Left lung (tissue), 10 donors: Measurements from ENCODE around the gene SLC22A23. TPM values are rescaled to one million over a fixed set of nuclear protein-coding genes. Genes with fewer than 3 reads are reported as not detected.

Experiments used
- ATAC-seq: fragments of 200-7000 bp; cut with Tn5 transposase; one replicate; pipeline ENCODE4 v1.9.1; 2020; ENCODE audit warnings: moderate library complexity
- DNase-seq, 4 donors: peaks; one replicate each; pipeline ENCODE4 v3.0.0-alpha.2; 2013 to 2020
- H3K27ac ChIP-seq, 2 donors: fragments of 200-600 bp; sonication (generic) in 1 of 2; one replicate each; pipeline versions ENCODE4 v1.5.0 to v1.8.0; 2020 to 2021
- H3K27me3 ChIP-seq, 2 donors: fragments of 200-600 bp; sonication (generic) in 1 of 2; one replicate each; pipeline versions ENCODE4 v1.5.0 to v1.8.0; 2020 to 2021
- H3K36me3 ChIP-seq, 2 donors: fragments of 200-600 bp; sonication (generic) in 1 of 2; one replicate each; pipeline versions ENCODE4 v1.5.0 to v1.8.0; 2020 to 2021
- H3K4me1 ChIP-seq, 2 donors: fragments of 200-600 bp; one replicate each; pipeline ENCODE4 v1.8.0; 2021
- H3K4me3 ChIP-seq, 2 donors: fragments of 200-600 bp; sonication (generic) in 1 of 2; one replicate each; pipeline versions ENCODE4 v1.5.0 to v1.8.0; 2020 to 2021; ENCODE audit warnings: mild to moderate bottlenecking in 1 of 2
- H3K9me3 ChIP-seq, 2 donors: fragments of 200-600 bp; sonication (generic) in 1 of 2; one replicate each; pipeline versions ENCODE4 v1.5.0 to v1.8.0; 2020 to 2021
- CTCF ChIP-seq, 2 donors: fragments of 200-600 bp; sonication (generic) in 1 of 2; IDR thresholded peaks; one replicate each; pipeline versions ENCODE4 v1.5.0 to v1.8.0; 2021; ENCODE audit warnings: antibody characterized with exemption in 2 of 2
- intact Hi-C, 2 donors: fragments of 100-400 bp; cut with DNase I; formaldehyde crosslinking; loops; one replicate each; pipeline versions ENCODE4 v1.11.2 to v1.14.2; 2022
- polyA plus RNA-seq, 6 donors: library from polyadenylated mRNA; unstranded; fragments of 120-200 nt; gene quantifications; one replicate each; pipeline ENCODE4 v1.2.1, GENCODE V29; 2013; ENCODE audit not compliant: insufficient read length in 6 of 6
- total RNA-seq, 2 donors: library from RNA; stranded (reverse); fragmentation: NEBNext Ultra II Directional; extraction: Animal tissue kit (Norgen Biotek cat#: 25700); gene quantifications; one replicate each; pipeline ENCODE4 v1.2.1, GENCODE V29; 2021
- donor health status: DM: no; HTN: yes; CAD: no.
- donor health status: DM: no; HTN: no; CAD: no.

SLC22A23 gene
- total and polyA plus RNA-seq, 8 donors: 19.7 to 31.2 (median 23.9) TPM

GRCh38 chr6:3307436-3307835 lies 149.4 kb downstream of the SLC22A23 start:
- Histone ChIP-seq H3K9me3 (no peaks in the 10 kb centered on the region), H3K4me1 (no peaks in the 10 kb centered on the region), H3K36me3 (no peaks in the 10 kb centered on the region), H3K27me3 (no peaks in the 10 kb centered on the region), H3K27ac (no peak overlapping the region), H3K4me3 (no peak overlapping the region)
- ATAC-seq: no peak
- no peak for DNase-seq
- intact Hi-C loops: no loop called here
- TF ChIP-seq CTCF (IDR thresholded peaks at IDR 0.05): no peak

- Histone ChIP-seq H3K36me3 (no peaks in the 10 kb centered on the region), H3K9me3 (no peaks in the 10 kb centered on the region), H3K27me3 (no peaks in the 10 kb centered on the region), H3K27ac (no peak overlapping the region), H3K4me1 (no peaks in the 10 kb centered on the region), H3K4me3 (no peak overlapping the region)
- no peak for DNase-seq
- intact Hi-C loops: no loop called here
- no peak for TF ChIP-seq CTCF (IDR thresholded peaks at IDR 0.05)
- ATAC-seq: no peak
Observed at GRCh38 chr6:3306848-3307247, 150.0 kb downstream of the SLC22A23 start.

DNA sequence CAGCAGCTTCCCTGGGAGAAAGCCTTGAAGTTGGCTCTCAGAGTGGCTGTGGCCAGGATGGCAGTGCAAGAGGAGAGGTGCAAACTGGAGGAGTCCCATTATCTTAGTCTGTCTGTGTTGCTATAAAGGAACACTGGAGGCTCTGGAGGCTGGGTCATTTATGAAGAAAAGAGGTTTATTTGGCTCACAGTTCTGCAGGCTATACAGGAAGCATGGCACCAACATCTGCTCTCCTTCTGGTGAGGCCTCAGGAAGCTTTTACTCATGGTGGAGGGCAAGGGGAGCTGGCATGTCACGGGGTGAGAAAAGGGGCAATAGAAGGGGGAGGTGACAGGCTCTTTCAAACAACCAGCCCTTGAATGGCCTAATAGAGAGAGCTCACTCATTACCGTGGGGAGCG lies 151.0 kb downstream of the SLC22A23 start:
- H3K27me3 ChIP-seq: no peaks in the 10 kb centered on the region
- intact Hi-C loops: no loop called here

GRCh38 chr6:3305216-3305565 lies 151.7 kb downstream of the SLC22A23 start:
- Histone ChIP-seq H3K27ac (no peak overlapping the region), H3K9me3 (no peaks in the 10 kb centered on the region), H3K36me3 (no peaks in the 10 kb centered on the region), H3K4me1 (no peaks in the 10 kb centered on the region), H3K27me3 (no peaks in the 10 kb centered on the region), H3K4me3 (no peak overlapping the region)
- no peak for ATAC-seq
- DNase-seq: no peak
- no peak for TF ChIP-seq CTCF (IDR thresholded peaks at IDR 0.05)
- intact Hi-C loops: no loop called here

More for the DNA sequence above, 151.0 kb downstream of the SLC22A23 start:
- Histone ChIP-seq H3K4me1 (no peaks in the 10 kb centered on the region), H3K9me3 (no peaks in the 10 kb centered on the region), H3K4me3 (no peak overlapping the region), H3K36me3 (no peaks in the 10 kb centered on the region), H3K27ac (no peak overlapping the region)
- TF ChIP-seq CTCF (IDR thresholded peaks at IDR 0.05): no peak
- DNase-seq (no peak), ATAC-seq (no peak)

DNA sequence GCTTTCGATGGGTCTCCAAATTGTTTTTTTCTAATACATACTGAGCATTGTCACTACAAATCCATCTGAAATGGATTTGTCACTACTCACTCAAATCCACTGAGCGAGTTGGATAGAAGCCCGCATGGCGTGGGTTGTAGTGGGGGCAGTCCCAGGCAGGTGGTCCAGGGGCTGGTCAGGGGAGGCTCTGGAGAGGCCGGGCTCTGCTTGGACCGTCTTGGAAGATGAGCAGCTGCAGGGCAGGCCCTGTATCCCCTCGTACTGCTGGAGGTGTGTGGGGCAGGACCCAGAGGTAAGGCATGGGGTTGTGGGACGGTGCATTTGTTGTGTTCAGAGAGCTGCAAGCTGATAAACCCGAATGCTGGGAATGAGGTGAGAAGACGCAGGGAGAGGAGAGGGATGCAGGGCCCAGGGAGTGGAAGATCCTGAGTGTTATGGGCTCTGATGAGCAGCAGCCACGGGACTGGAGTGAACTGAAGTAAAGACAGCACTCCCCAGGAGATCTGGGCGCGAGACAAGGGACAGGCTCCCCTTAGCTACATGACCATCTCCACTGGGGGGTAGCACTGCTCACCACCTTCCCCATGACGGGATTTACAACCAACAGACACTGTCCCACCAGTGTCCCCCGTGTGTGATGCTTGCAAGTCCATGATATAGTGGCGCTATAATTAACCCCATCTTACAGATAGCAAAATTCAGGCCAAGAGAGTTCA lies 152.2 kb downstream of the SLC22A23 start:
- no peaks in the 10 kb centered on the region for H3K9me3 ChIP-seq
- ATAC-seq (no peak), DNase-seq (no peak)
- no peak overlapping the region for H3K4me3 ChIP-seq
- TF ChIP-seq CTCF (IDR thresholded peaks at IDR 0.05): no peak
- H3K27me3 ChIP-seq: no peaks in the 10 kb centered on the region
- intact Hi-C loops: no loop called here
- no peaks in the 10 kb centered on the region for H3K36me3 ChIP-seq
- no peaks in the 10 kb centered on the region for H3K4me1 ChIP-seq
- no peak overlapping the region for H3K27ac ChIP-seq
